Keratinocyte (primary cell): Measurements from ENCODE around the gene MUC5B. TPM values are rescaled to one million over a fixed set of nuclear protein-coding genes. Genes with fewer than 3 reads are reported as not detected.

Experiments used
- DNase-seq: peaks from one replicate; pipeline ENCODE4 v3.0.0-alpha.2; 2011; ENCODE audit warnings: low read depth, missing footprints, low spot score
- FAIRE-seq: peaks from 2 replicates; lab custom pipeline; 2011; peaks lifted over from hg19 to GRCh38; lab: Jason Lieb, UNC
- H2AFZ ChIP-seq: 2 replicates; pipeline ENCODE4 v1.6.0; 2012; ENCODE audit warnings: low read length, control low read depth, inconsistent platforms; ENCODE audit not compliant: control insufficient read depth
- H3K27ac ChIP-seq: 2 replicates; pipeline ENCODE4 v1.5.1; 2011; ENCODE audit warnings: low read length; ENCODE audit not compliant: control insufficient read depth, insufficient read depth
- H3K27me3 ChIP-seq: 3 replicates; pipeline ENCODE4 v1.6.0; 2011; ENCODE audit warnings: low read length; ENCODE audit not compliant: control insufficient read depth, insufficient read depth; ENCODE audit errors: extremely low read depth
- H3K36me3 ChIP-seq, 2 experiments: 2 replicates in 1 of 2; 3 replicates in 1 of 2; pipeline ENCODE4 v1.5.1; 2011; ENCODE audit warnings: low read length in 2 of 2, mild to moderate bottlenecking in 1 of 2; ENCODE audit not compliant: control insufficient read depth in 2 of 2, insufficient read depth in 2 of 2; ENCODE audit errors: extremely low read depth in 1 of 2
- H3K4me1 ChIP-seq: 3 replicates; pipeline ENCODE4 v1.5.1; 2011; ENCODE audit warnings: low read length; ENCODE audit not compliant: control insufficient read depth, insufficient read depth; ENCODE audit errors: extremely low read depth
- H3K4me2 ChIP-seq: 3 replicates; pipeline ENCODE4 v1.6.0; 2011; ENCODE audit warnings: low read depth, low read length; ENCODE audit not compliant: control insufficient read depth, insufficient read depth; ENCODE audit errors: extremely low read depth
- H3K4me3 ChIP-seq, 3 experiments: fragments of 200-600 bp in 1 of 3; sonication (generic) in 1 of 3; 2 replicates in 2 of 3; 3 replicates in 1 of 3; pipeline ENCODE4 v1.5.1; 2011 to 2016; ENCODE audit warnings: low read length in 3 of 3, mild to moderate bottlenecking in 3 of 3, control low read depth in 2 of 3, inconsistent platforms in 1 of 3, low read depth in 1 of 3, mixed read lengths in 1 of 3, mixed run types in 1 of 3, moderate library complexity in 1 of 3; ENCODE audit not compliant: control insufficient read depth in 2 of 3, insufficient read depth in 2 of 3; ENCODE audit errors: extremely low read depth in 1 of 3
- H3K79me2 ChIP-seq: 2 replicates; pipeline ENCODE4 v1.6.0; 2012; ENCODE audit warnings: low read length; ENCODE audit not compliant: control insufficient read depth, insufficient read depth
- H3K9ac ChIP-seq: 3 replicates; pipeline ENCODE4 v1.6.0; 2011; ENCODE audit warnings: low read length; ENCODE audit not compliant: control insufficient read depth, insufficient read depth; ENCODE audit errors: extremely low read depth
- H3K9me1 ChIP-seq: 3 replicates; pipeline ENCODE4 v1.6.0; 2011; ENCODE audit warnings: low read length; ENCODE audit not compliant: control insufficient read depth, insufficient read depth; ENCODE audit errors: extremely low read depth
- H3K9me3 ChIP-seq: 2 replicates; pipeline ENCODE4 v1.5.1; 2012; ENCODE audit warnings: low read depth, low read length; ENCODE audit not compliant: control insufficient read depth
- H4K20me1 ChIP-seq: 3 replicates; pipeline ENCODE4 v1.6.0; 2011; ENCODE audit warnings: low read length; ENCODE audit not compliant: control insufficient read depth, insufficient read depth; ENCODE audit errors: extremely low read depth
- CTCF ChIP-seq, 3 experiments: IDR thresholded peaks in 1 of 3; conservative IDR thresholded peaks in 1 of 3; optimal IDR thresholded peaks in 1 of 3; 2 replicates in 2 of 3; 3 replicates in 1 of 3; pipeline versions ENCODE3 to v1.5.1; 2011; ENCODE audit warnings: low read length in 3 of 3, mild to moderate bottlenecking in 3 of 3, moderate library complexity in 2 of 3, control low read depth in 1 of 3, inconsistent platforms in 1 of 3; ENCODE audit not compliant: insufficient read depth in 2 of 3; ENCODE audit errors: extremely low read depth in 1 of 3
- EZH2 ChIP-seq: IDR thresholded peaks from one replicate; pipeline ENCODE4 v1.6.1; 2012; ENCODE audit warnings: inconsistent platforms, mild to moderate bottlenecking, low read length, moderate library complexity
- dilution Hi-C: fragments of 300-500 bp; cut with MboI; formaldehyde crosslinking; loops from one replicate; pipeline ENCODE4 v1.7.0; 2020; ENCODE audit warnings: low sequenced_read_pairs; ENCODE audit not compliant: extremely low pct_ligation_motif_present
- polyA plus RNA-seq, 5 experiments: library from polyadenylated mRNA; depleted of rRNA in 3 of 5; stranded (reverse) in 3 of 5; stranded (forward) in 1 of 5; unstranded in 1 of 5; fragments of >200 nt; gene quantifications; 1 replicate in 1 of 5; 2 replicates in 3 of 5; 3 replicates in 1 of 5; pipeline versions ENCODE4 v1.2.1 to v1.2.3, GENCODE V29; 2011 to 2012; ENCODE audit warnings: missing spikeins in 2 of 5, low read depth in 1 of 5, low replicate concordance in 1 of 5

Gene MUC5B
- polyA plus RNA-seq, 1 donor (not counting 4 experiments of a cell fraction or from before 2014, with no cell fraction given) = not detected

GRCh38 chr11:1206391-1207271 is 16.2 kb upstream of the MUC5B start:
- DNase-seq (no peak), FAIRE-seq (no peak)
- H3K9me1 ChIP-seq = no peaks in the 10 kb centered on the region
- H3K9ac ChIP-seq = no peak overlapping the region
- no peak overlapping the region for H3K27ac ChIP-seq
- no peaks in the 10 kb centered on the region for H3K27me3 ChIP-seq
- no peaks in the 10 kb centered on the region for H3K4me1 ChIP-seq
- dilution Hi-C loops = no loop called here
- no peaks in the 10 kb centered on the region for H4K20me1 ChIP-seq
- no peaks in the 10 kb centered on the region for H3K79me2 ChIP-seq
- no peak for TF ChIP-seq CTCF (optimal IDR thresholded peaks at IDR 0.05 in 1 of 3, IDR thresholded peaks at IDR 0.05 in 1 of 3, conservative IDR thresholded peaks at IDR 0.05 in 1 of 3; ENCODE audit: extremely low read depth in 1 of 3, insufficient read depth in 2 of 3, low read length in 3 of 3)
- no peak for TF ChIP-seq EZH2
- no peak overlapping the region for H2AFZ ChIP-seq
- H3K4me2 ChIP-seq = no peak overlapping the region
- H3K36me3 ChIP-seq = no peaks in the 10 kb centered on the region
- H3K4me3 ChIP-seq = no peak overlapping the region
- H3K9me3 ChIP-seq = no peaks in the 10 kb centered on the region

DNA sequence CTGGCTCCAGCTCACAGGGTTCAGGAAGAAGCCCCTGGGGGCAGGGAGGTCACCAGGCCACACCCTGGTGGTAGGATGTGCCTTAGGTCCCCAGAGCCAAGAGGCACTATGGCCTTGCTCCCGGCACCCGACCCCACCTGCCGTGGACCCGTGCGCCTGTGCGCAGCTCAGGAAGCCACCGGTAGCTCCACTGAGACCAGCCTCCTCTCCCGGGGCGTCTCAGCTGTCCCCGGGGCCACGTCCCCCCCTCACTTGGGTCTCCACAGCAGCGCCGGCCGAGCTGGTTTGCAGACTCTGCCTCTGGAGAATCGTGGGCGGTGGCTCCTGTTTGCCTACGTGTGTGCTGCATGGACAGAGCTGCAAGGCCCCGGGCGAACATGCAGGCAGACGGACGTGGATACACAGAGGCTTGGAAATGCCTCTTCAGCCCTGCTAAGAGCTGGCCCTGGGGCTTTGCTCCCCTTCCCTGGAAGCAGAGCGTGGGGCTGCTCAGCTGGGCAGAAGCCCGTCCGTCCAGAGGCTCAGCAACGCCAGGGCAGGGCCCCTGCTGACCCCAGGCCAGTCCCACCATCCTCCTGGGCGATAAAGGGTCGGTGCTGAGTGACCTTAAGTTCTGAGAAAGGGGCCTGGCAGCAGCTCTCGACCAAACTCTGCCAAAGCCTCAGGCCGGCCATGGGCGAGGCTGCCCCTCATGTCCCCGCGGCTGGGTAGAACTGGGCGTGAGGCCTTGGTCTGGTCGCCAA is 15.3 kb upstream of the MUC5B start:
- FAIRE-seq = no peak
- Histone ChIP-seq H4K20me1 (no peaks in the 10 kb centered on the region), H3K9me1 (no peaks in the 10 kb centered on the region), H3K27ac (no peak overlapping the region), H3K9ac (no peak overlapping the region), H3K27me3 (no peaks in the 10 kb centered on the region), H3K4me1 (no peaks in the 10 kb centered on the region), H3K36me3 (no peaks in the 10 kb centered on the region), H3K4me2 (no peak overlapping the region), H3K79me2 (no peaks in the 10 kb centered on the region), H3K9me3 (no peaks in the 10 kb centered on the region), H3K4me3 (no peak overlapping the region), H2AFZ (no peak overlapping the region)
- DNase-seq = no peak
- dilution Hi-C loops = no loop called here
- no peak for TF ChIP-seq CTCF (optimal IDR thresholded peaks at IDR 0.05 in 1 of 3, IDR thresholded peaks at IDR 0.05 in 1 of 3, conservative IDR thresholded peaks at IDR 0.05 in 1 of 3; ENCODE audit: extremely low read depth in 1 of 3, insufficient read depth in 2 of 3, low read length in 3 of 3)
- TF ChIP-seq EZH2 = no peak
